SIG-M5 treated with dmso at 0.1 percent for 504 hours (cell line): ENCODE data around the gene PPM1H.
"Not testable (repeated sequence)": the region's sequence is repeated elsewhere in the genome, so short reads cannot be mapped to it uniquely, and the experiment has no call there.

Source experiments
- DNase-seq: peaks from one replicate; lab custom pipeline; 2025; ENCODE audit not compliant: unreplicated experiment; lab: John Stamatoyannopoulos, UW

Gene PPM1H

DNA sequence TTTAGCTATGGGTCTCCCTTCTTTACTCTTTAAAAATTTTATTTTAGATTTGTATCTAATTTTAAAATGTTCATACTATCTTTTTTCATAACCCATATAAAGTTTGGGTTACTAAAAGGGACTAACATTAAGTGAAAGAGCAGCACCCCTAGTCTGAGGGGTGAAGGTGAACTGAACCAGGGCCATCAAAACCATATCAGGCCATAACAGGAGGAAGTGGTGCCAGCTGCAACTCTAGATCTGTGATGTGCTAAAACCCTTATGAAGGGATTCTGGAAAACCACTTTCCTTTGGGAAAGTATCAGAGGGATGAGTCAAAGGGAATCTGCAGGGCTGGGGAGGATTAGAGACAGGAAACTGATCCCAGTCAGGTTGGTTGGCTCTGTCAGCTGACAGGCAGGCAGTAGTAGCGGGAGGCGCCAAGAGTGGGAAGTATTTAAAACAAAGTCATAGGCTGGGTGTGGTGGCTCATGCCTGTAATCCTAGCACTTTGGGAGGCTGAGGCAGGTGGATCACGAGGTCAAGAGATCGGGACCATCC lies 162.5 kb downstream of the PPM1H start:
- DNase-seq, result no peak

- no peak for DNase-seq
Measured at GRCh38 chr12:62771828-62772227, 163.1 kb downstream of the PPM1H start.

- DNase-seq, result no peak
Measured at GRCh38 chr12:62770381-62770780, 164.6 kb downstream of the PPM1H start.

DNA sequence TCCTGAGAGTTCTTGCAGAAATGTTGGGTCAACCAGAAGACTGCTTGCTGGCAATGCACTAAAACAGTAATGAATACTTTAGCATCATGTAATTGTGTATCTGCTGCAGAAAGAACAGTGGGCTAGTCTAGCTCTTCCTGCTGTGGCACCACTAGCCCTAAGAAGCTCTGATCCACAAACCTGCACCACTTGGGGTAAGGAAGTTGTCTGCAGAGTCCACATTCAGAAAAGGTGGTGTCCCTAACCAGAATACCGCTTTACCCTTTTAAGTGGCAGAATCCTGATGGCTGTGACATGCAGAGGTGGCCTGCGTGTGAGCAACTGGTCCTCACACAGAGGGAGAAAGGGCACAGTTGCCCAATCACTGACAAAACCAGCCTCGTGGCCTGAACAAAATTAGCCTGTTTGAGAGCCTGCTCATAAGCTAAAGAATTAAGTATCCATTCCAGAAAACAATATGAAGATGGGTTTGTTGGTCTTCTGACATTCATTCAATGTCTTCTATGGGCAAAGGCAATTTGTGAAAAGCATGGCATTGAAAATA lies 165.8 kb downstream of the PPM1H start:
- no peak for DNase-seq

GRCh38 chr12:62767946-62768345 lies 167.0 kb downstream of the PPM1H start:
- DNase-seq, result no peak

GRCh38 chr12:62767496-62767895 lies 167.5 kb downstream of the PPM1H start:
- DNase-seq, result no peak

GRCh38 chr12:62766496-62766895 lies 168.5 kb downstream of the PPM1H start:
- no peak for DNase-seq

DNA sequence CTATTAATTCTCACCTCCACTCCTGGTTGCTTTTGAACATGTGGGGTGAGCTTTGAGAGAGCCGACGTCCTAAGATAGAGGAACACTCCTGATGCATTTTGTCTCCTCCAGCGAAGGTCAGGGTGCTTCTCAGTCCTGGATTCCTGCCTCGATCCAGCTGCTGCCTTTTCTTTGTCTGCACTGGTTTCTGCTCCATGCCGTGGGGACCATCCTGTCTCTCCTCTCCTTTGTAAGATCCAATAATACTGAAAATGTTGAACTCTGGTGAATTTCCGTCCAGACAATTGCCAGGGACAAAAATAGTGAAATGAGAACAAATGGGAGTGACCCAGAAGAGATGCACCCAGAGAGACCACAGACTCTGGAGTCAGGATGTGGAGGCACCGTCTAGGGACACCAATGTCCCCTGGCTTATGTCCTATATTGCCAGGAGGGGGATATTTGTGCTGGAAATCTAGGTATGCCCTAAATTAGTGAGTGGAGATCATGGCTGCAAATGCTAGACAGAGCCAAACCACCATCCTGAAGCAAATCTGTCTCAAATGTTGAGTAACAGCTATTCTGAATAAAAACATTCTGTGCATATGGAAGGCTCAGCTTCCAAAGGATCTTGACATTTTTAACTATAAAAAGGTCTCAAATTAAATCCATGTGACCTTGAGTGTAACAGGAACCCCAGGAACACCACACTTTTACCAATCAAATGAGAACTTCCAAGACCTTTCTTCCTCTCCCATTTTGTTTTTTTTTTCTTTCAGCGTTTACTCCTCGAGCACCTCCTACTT lies 170.9 kb downstream of the PPM1H start:
- DNase-seq, result no peak

- no peak for DNase-seq
Measured at GRCh38 chr12:62763312-62763711, 171.6 kb downstream of the PPM1H start.

- no peak for DNase-seq
Measured at GRCh38 chr12:62762645-62763044, 172.3 kb downstream of the PPM1H start.

- DNase-seq, result no peak
Measured at GRCh38 chr12:62761658-62762057, 173.3 kb downstream of the PPM1H start.

DNA sequence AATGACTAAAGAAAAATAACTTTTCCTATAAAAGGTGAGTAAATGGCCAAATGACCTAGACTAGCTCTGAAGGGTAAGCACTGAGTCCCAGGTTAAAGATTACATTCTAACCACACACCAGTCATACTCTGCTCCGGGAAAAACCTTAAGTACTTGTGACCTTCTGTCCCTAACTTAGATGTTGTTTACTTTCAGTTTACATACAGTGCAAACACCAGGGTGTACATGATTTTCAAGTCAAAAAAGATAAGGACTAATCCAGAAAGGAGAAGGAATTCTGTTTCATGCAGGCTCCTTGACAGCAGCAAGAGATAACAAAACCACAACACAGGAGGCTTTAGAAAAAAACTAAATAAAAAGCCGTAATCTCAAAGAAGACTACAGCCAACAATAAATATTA lies 174.2 kb downstream of the PPM1H start:
- no peak for DNase-seq

DNA sequence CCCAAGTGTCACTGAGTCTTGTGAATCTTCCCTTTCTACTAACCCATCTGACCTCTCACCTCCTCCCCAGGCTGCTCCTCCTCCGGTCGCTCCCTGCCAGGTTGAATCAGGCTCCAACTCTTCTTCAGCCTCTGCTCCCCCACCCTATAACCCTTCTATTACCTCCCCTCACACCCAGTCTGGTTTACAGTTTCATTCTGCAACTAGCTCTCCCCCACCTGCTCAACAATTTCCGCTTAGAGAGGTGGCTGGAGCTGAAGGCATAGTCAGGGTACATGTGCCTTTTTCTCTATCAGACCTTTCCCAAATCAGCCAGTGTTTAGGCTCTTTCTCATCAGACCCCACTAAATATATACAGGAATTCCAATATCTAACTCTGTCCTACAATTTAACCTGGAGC lies 174.6 kb downstream of the PPM1H start:
- not testable (repeated sequence) for DNase-seq

DNA sequence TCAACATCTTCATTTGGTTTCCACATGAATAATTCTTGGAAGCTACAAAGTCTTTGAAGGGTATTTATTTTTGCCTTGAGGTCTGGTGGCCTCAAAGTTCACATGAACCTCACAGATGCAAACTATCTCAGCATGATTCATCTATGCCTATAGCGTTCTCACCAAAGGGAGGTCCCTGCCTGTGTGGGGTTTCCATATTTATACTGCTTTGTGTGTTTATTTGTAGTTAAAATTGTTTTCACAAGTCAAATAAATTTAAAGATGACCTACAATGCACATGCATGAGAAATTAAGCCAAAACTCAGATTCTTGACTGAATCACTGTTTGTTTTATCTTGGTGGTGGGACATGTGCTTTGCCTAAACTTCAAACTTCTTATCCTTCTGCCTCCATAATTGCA lies 176.7 kb downstream of the PPM1H start:
- no peak for DNase-seq

- no peak for DNase-seq
Measured at GRCh38 chr12:62757048-62757447, 177.9 kb downstream of the PPM1H start.

DNA sequence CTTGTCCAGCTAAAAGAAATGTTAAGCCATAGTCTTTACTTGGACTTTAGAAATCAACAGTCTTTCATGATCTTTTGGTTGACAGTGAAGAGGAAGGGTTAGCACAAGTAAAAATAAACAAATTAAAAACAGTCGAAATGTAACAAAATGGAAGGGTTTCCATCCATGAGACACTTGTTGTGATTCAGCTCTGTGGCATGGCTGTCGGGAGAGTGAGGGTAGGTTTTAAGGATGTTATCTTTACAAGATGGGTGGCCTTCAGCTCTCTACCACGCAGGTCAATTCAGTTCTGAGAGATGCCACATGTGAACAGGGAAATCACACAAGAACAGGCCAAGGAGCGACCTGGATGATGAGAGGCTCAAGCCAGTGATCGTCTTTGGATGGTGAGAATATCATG lies 180.2 kb downstream of the PPM1H start:
- no peak for DNase-seq

DNA sequence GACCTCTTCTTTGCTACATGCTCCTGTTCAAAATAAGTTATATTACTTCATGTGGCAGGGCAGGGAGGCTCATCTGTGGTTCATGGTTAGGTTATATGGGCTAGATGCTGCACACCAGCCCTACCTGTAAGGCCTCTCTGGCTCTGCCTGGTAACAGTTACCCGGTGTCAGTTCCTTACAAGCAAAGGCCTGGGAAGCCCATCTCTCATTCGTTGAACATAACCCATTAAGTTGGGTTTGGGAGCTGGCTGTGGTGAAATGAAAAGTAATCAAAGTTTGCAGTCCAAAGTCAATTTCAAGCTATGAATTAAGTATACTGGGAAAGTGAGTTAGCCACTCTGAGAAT lies 183.2 kb downstream of the PPM1H start:
- DNase-seq, result no peak

DNA sequence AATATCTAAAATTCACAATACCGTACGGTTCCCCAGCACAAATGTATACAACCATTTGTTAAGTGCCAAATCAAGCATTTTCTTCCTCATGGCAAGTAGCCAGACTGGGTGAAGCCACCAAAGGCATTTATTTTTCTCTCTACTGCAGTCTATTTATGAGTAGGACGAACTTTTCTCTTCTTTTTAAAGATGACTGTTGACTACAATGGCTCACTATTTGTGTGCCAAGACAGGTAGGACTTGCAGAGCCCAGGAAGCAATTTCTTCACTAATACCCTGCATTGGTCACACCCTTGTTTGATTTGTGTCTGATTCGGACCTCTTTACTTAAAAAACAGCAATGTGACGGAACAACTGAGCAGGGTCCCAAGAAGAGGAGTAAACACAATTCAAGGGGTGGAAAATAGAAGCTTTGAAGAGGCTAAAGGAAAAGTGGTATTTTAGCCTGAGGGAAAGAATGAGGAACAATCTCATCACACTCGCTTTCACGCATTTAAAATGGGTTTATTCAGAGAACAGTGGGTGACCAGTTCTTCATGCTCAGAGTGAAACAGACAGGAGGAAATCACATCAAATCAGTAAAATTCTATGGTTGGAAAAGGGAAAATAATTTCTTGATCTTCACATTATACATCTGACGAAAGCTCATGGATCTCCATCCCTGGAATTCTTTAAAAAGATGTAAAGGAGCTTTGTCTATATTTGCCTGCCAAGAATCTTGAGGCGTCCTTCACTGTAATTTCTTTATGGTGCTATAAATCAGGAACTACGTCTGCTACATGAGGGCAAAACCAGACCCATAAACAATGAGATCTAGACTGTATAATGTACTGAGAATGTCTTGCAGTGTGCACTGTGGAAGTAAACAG lies 183.8 kb downstream of the PPM1H start:
- DNase-seq, result no peak

- DNase-seq, result no peak
Measured at GRCh38 chr12:62749586-62749985, 185.4 kb downstream of the PPM1H start.

DNA sequence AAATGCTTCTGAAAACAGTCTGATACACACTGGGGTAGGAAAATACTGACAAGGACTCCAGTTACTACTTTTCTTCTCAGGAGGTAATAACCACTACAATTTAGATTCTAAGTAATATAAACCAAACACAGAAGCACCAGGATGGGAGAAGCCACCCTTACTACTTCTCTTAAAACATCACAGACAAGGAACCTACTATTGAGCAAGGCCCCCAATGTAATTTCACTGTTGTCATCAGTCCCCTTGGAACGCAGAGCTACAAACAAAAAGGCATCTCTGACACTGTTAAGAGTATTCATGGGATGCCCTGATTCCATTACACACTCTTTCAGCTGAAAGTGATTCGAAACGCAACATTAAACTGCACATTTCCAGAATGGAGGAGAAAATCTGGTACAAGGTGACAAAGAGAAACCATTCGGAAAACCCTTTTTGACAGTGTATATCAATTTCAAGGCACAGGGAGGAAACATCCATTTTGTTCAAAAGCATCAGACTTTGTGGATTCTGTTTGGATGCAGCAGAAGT lies 185.9 kb downstream of the PPM1H start:
- DNase-seq, result no peak

DNA sequence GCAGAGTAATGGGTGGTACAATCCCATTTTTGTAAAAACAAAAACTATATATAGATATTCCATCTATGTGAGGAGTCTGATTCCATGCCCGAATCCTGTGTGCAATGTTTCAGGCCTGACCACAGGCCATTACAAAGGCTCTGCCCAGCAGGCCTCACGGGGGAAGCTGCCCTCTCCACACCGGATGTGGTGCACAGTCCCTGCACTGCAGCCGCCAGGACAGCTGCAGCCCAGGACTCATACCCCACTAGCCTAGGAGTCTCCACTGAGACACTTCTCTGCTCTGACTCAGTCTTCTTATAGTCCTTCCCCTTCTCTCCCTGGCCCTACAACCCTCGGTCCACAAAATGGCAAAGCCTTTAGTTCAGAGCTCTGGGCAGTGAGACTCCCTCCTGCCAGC lies 190.4 kb downstream of the PPM1H start:
- no peak for DNase-seq
